KOPT-K1 (cell line): ENCODE results near the gene BEX3.
"Not testable (repeated sequence)": the region's sequence is repeated elsewhere in the genome, so short reads cannot be mapped to it uniquely, and the experiment has no call there.

Experiments used
- H3K27ac ChIP-seq: fragments of 200-600 bp; sonication (generic); 2 replicates; pipeline ENCODE4 v1.5.1; 2016; ENCODE audit warnings: antibody characterized with exemption, mild to moderate bottlenecking, low read depth, low read length; ENCODE audit not compliant: poor library complexity, severe bottlenecking
- H3K36me3 ChIP-seq: fragments of 200-600 bp; sonication (generic); 2 replicates; pipeline ENCODE4 v1.5.1; 2017; ENCODE audit warnings: antibody characterized with exemption, mild to moderate bottlenecking, low read length, moderate library complexity; ENCODE audit not compliant: insufficient read depth
- H3K9me3 ChIP-seq: fragments of 200-600 bp; sonication (generic); 2 replicates; pipeline ENCODE4 v1.5.1; 2017; ENCODE audit warnings: antibody characterized with exemption, low read length, mild to moderate bottlenecking; ENCODE audit not compliant: insufficient read depth, poor library complexity, severe bottlenecking

BEX3 gene

GRCh38 chrX:103399744-103400143 lies 23.4 kb downstream of the BEX3 start:
- no peaks in the 10 kb centered on the region for H3K9me3 ChIP-seq
- H3K27ac ChIP-seq: no peak overlapping the region
- H3K36me3 ChIP-seq: no peaks in the 10 kb centered on the region

DNA sequence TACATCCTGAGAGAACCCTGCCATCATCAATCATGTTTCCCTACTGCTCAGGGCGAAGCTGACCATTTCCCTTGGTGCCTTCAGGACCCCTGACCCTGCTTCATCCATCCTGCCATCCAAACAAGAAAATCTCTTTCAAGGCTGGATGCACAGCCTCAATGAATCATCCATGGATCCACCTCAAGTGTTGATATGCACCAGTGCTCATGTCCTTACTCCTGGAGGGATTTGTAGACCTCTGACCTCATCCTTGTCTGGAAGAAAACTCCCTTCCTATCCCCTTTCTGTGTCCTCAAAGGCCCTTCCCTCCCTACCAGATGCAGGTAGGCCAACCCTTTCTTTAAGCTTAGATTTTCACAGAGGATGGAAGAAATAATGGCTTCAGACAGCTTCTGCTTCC lies 24.6 kb downstream of the BEX3 start:
- Histone ChIP-seq H3K9me3 (no peaks in the 10 kb centered on the region), H3K27ac (no peak overlapping the region), H3K36me3 (no peaks in the 10 kb centered on the region)

DNA sequence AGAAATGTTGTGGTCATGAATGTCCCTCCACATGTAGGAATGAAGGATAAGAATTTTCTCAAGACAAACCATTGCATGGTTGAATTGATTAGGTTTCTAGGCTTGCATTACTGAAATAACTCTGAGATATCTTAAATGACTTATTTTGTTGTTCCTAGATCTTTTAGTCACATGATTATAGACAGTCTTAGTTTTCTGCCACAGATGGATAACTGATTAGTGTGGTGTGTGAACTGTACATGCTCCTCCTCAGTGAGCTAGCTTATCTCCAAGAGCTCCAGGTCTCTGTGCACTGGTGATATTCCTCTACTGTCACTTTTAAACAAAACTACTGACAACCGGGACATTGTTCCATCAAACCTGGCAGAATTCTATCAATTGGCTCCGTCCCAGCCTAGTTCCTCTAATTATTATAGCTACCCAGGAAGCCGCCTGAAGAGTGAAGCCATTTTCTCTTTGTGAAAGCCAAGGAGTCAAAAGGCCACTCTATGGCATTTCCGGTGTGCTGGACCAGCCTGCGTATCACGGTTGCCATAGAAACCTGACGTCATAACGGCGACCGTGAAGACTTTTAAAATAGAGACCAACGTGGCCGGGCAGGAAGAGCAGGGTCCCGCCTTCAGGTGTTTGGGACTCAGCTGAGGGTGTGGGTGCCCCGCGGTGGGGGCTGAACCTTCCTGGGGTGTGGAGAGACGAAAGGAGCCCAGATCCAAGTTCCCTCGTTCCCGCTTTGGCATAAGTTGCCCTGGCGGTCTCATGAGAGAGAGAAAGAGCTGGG lies 28.1 kb downstream of the BEX3 start:
- Histone ChIP-seq H3K9me3 (no peaks in the 10 kb centered on the region), H3K36me3 (no peaks in the 10 kb centered on the region), H3K27ac (no peak overlapping the region)

DNA sequence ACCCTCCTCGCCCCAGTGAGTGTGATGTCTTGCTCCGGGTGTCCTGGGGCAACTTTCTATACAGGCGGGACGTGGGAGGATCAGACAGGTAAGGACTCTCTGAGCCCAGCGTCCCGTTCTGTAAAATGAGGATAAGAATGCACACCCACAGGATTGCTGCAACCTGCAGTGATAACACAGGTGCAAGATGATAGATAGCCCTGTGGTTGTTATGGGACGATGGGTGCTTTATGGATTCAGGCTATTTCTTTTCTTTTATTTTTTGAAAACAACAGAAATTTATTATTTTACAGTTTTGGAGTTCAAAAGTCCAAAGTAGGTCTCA lies 28.6 kb downstream of the BEX3 start:
- H3K36me3 ChIP-seq: no peaks in the 10 kb centered on the region
- no peak overlapping the region for H3K27ac ChIP-seq
- no peaks in the 10 kb centered on the region for H3K9me3 ChIP-seq

GRCh38 chrX:103406256-103406655 lies 29.9 kb downstream of the BEX3 start:
- H3K36me3 ChIP-seq: no peaks in the 10 kb centered on the region
- no peaks in the 10 kb centered on the region for H3K9me3 ChIP-seq
- H3K27ac ChIP-seq: no peak overlapping the region

- no peaks in the 10 kb centered on the region for H3K36me3 ChIP-seq
- no peaks in the 10 kb centered on the region for H3K9me3 ChIP-seq
- H3K27ac ChIP-seq: no peak overlapping the region
These were observed 31.4 kb downstream of the BEX3 start for GRCh38 chrX:103407776-103408175.

DNA sequence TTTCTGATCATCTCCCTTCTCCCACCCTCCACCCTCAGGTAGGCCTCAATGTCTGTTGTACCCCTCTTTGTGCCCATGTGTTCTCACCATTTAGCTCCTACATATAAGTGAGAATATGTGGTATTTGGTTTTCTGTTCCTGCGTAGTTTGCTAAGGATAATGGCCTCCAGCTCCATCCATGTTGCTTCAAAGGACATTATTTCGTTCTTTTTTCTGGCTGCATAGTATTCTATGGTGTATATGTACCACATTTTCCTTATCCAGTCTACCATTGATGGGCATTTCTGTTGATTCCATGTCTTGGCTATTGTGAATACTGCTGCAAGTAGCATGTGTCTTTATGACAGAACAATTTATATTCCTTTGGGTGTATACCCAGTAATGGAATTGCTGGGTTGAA lies 35.4 kb downstream of the BEX3 start:
- H3K36me3 ChIP-seq, H3K9me3 ChIP-seq: not testable (repeated sequence)

DNA sequence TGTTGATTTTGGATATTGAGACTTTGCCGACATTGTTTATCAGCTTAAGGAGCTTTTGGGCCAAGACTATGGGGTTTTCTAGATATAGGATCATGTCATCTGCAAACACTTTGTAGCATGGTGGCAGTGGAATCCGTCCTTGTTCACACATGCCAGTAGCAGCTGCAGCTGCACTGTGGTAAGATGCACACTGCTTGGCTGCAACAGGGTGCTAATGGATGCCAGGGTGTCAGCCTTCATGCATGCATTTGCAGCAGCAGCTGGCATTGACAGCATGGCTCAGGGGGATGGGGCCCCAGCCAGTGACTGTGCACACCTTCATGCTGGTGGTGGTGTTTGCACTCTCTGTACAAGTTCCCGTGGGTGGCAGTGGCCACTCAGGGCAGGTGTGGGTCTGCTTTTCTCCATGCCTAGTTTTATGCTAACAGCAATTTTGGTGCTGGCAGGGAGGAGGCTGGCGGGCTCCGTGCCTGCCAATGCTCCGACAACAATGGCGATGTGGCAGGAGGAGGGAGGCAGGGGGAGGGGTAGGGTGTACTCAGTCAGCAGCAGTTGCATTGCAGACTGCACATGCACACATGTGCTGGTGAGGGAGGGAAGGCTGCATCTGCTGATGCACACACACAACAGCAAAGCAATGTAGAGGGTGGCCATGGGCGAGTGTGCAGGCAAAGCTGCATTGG lies 37.5 kb downstream of the BEX3 start:
- H3K27ac ChIP-seq: no peak overlapping the region
- H3K36me3 ChIP-seq: no peaks in the 10 kb centered on the region
- H3K9me3 ChIP-seq: no peaks in the 10 kb centered on the region

More for the DNA sequence above, 35.4 kb downstream of the BEX3 start:
- not testable (repeated sequence) for H3K27ac ChIP-seq

DNA sequence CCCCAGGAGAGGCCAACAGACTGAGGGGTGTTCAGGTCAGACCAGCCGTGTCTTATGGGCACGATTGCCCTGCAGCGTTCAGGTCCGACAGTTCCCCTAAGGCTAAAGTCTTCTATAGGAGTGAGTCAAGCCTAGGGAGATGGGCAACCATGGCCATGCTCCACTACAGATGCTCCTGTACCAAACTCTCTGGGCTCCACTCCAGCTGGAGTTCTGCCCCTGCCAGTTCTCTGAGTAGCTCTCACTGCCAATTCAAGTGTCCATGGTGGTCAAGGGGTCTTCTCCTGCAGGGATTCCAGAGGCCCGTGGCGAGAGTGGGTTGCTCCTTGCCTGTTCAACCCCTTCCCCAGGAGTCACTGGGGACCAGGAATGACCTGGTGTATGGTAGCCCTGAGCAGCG lies 38.2 kb downstream of the BEX3 start:
- Histone ChIP-seq H3K27ac (no peak overlapping the region), H3K36me3 (no peaks in the 10 kb centered on the region), H3K9me3 (no peaks in the 10 kb centered on the region)

- H3K27ac ChIP-seq: no peak overlapping the region
- no peaks in the 10 kb centered on the region for H3K9me3 ChIP-seq
- no peaks in the 10 kb centered on the region for H3K36me3 ChIP-seq
These were observed 38.7 kb downstream of the BEX3 start for GRCh38 chrX:103415068-103415467.

- H3K27ac ChIP-seq: no peak overlapping the region
- H3K36me3 ChIP-seq: no peaks in the 10 kb centered on the region
- no peaks in the 10 kb centered on the region for H3K9me3 ChIP-seq
These were observed 39.2 kb downstream of the BEX3 start for GRCh38 chrX:103415528-103415927.

DNA sequence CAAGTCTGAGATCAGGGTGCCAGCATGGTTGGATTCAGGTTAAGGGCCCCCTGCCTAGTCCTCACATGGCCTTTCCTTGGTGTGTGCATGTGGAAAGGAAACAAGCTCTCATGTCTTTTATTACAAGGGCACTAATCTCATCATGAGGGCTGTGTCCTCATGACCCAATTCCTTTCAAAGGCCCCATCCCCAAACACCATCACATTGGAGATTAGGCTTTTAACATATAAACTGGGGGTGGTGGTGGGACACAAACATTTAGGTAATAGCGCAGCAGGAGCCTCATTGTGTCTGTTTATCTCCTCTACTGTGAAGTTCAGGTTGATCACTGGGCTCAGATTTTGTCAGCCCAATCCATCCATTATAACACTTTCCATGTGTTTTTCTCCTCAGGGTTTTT lies 41.0 kb downstream of the BEX3 start:
- Histone ChIP-seq H3K9me3 (no peaks in the 10 kb centered on the region), H3K36me3 (no peaks in the 10 kb centered on the region), H3K27ac (no peak overlapping the region)

DNA sequence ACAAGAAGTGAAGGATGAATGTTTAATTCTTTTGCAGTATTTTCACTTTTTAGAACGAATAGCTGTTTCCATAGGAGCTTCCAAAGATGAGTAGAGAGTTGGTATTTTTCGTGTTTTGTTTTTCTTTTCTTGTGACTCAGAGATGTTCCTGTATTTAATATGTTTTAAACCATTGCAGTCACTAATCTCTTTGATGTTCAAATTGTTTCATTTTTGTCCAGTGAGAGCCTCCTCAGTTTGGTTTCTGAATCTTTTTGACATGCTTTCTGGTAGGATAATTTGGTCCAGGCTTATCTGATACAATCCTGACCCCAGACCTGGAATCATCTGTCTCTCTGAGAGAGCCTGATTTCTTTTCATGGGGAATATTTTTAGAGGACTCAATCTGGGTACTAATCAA lies 41.6 kb downstream of the BEX3 start:
- H3K27ac ChIP-seq: no peak overlapping the region
- no peaks in the 10 kb centered on the region for H3K36me3 ChIP-seq
- no peaks in the 10 kb centered on the region for H3K9me3 ChIP-seq

DNA sequence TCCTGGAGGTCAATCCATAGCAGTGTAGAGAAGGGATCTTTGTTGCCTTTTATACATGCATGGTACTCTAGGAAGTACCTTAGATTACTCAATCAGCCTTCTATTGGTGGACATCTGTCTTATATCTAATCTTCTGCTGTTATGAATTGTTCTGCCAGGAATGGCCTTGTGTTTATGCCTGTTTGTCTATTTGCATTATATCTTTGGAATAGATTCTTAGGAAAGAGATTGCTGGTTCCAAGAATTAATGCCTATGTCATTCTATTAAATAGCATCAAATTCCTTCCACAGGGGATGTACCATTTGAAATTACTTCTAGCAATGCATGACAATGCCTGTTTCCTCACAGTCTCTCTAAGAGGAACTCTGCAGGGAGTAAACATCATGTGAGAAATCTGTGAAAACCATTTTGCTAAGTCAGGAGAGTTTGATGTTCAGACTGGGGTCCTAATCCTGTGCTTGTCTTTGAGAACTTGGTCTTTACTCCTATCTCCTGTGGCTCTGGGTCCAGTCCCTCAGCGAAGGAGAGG lies 42.5 kb downstream of the BEX3 start:
- Histone ChIP-seq H3K36me3 (no peaks in the 10 kb centered on the region), H3K27ac (no peak overlapping the region)

DNA sequence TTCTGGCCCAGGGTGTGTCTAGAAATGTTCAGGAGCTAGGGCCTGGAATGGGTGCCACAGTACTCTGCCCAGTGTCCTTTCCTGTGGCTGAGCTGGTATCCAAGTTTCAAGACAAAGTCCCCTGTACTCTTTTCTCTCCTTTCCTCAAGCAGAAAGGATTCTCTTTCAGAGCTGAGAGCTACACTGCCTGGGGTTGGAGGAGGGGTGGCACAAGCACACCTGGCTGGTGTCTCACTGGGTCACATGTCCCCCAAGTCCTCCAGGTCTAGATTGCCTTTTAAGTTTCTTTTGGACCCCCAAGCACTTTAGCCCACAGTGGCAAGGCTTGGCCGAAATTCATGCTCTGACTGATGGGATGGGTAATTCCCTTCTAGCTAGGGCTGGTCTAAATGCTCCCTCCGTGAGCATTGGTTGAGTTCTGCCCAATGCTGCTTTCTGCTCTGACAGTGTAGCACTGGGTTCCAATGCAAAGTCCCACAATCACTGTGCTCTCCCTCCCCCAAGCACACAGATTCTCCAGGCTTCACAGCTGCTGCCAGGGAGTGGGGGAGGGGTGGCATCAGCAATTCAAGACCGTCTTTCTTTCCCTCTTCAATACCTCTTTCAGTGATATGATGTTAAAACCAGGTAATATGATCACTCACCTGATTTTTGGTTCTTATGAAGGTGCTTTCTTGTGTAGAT lies 47.8 kb downstream of the BEX3 start:
- Histone ChIP-seq H3K27ac (no peak overlapping the region), H3K9me3 (no peaks in the 10 kb centered on the region)

More for the DNA sequence above, 42.5 kb downstream of the BEX3 start:
- no peaks in the 10 kb centered on the region for H3K9me3 ChIP-seq

More for the DNA sequence above, 47.8 kb downstream of the BEX3 start:
- H3K36me3 ChIP-seq: no peaks in the 10 kb centered on the region
